ENCODE results near the gene RAB40C.

GRCh38 chr16:589658-590187 lies at the start of gene RAB40C:
- TF ChIP-seq SP1 (IDR thresholded peaks at IDR 0.05) = no peak
- no peak for TF ChIP-seq ELF4 (IDR thresholded peaks at IDR 0.05)
- TF ChIP-seq SUZ12 (IDR thresholded peaks at IDR 0.05) = no peak
- no peak for TF ChIP-seq BHLHE40 (IDR thresholded peaks at IDR 0.05; ENCODE audit: borderline replicate concordance)
- TF ChIP-seq FOXA1 (IDR thresholded peaks at IDR 0.05) = no peak
- no peak for TF ChIP-seq ARNT (IDR thresholded peaks at IDR 0.05)
- no peak for TF ChIP-seq FOXK2 (IDR thresholded peaks at IDR 0.05)
- no peak for TF ChIP-seq CTBP1 (IDR thresholded peaks at IDR 0.05; ENCODE audit: borderline replicate concordance)
- no peak for TF ChIP-seq ZNF384 (IDR thresholded peaks at IDR 0.05)
- TF ChIP-seq HDGF (IDR thresholded peaks at IDR 0.05; ENCODE audit: borderline replicate concordance) = no peak
